WERI-Rb-1 (cell line): ENCODE data around the gene OFD1.

ENCODE experiments used
- DNase-seq: peaks from one replicate; pipeline ENCODE4 v3.0.0-alpha.2; 2020
- H3K27ac ChIP-seq: fragments of 250-450 bp; sonication (Bioruptor Pico); 2 replicates; pipeline ENCODE4 v1.5.1; 2020; ENCODE audit warnings: mild to moderate bottlenecking, moderate library complexity
- H3K27me3 ChIP-seq: fragments of 250-450 bp; sonication (Bioruptor Pico); 2 replicates; pipeline ENCODE4 v1.5.1; 2021; ENCODE audit warnings: mild to moderate bottlenecking, low read depth, moderate library complexity; ENCODE audit not compliant: insufficient read depth, severe bottlenecking
- H3K36me3 ChIP-seq: fragments of 250-450 bp; sonication (Bioruptor Pico); 2 replicates; pipeline ENCODE4 v1.5.1; 2020; ENCODE audit warnings: mild to moderate bottlenecking, moderate library complexity
- H3K4me3 ChIP-seq: 2 replicates; pipeline ENCODE4 v1.5.1; 2011; ENCODE audit warnings: low read depth, mild to moderate bottlenecking, control low read depth, low read length
- H3K9me3 ChIP-seq: fragments of 250-450 bp; sonication (Bioruptor Pico); 2 replicates; pipeline ENCODE4 v1.5.1; 2021; ENCODE audit warnings: mild to moderate bottlenecking, moderate library complexity; ENCODE audit not compliant: severe bottlenecking
- CTCF ChIP-seq: IDR thresholded peaks from 2 replicates; pipeline ENCODE4 v1.5.1; 2011; ENCODE audit warnings: low read depth, mild to moderate bottlenecking, control low read depth, inconsistent platforms, low read length

Gene OFD1

GRCh38 chrX:13770013-13770535 lies 35.5 kb downstream of the OFD1 start:
- TF ChIP-seq CTCF = no peak
- H3K36me3 ChIP-seq = peaks cover 55% of the 10 kb centered on the region
- no peaks in the 10 kb centered on the region for H3K9me3 ChIP-seq
- H3K27me3 ChIP-seq = no peaks in the 10 kb centered on the region
- H3K4me3 ChIP-seq = no peak overlapping the region
- no peak for DNase-seq
- no peak overlapping the region for H3K27ac ChIP-seq

GRCh38 chrX:13774696-13775095 lies 40.1 kb downstream of the OFD1 start:
- Histone ChIP-seq H3K36me3 (peaks cover 29% of the 10 kb centered on the region), H3K4me3 (no peak overlapping the region), H3K27ac (peak overlapping the region; percentile 1; the same call in 1 of the 2 replicates), H3K27me3 (no peaks in the 10 kb centered on the region), H3K9me3 (no peaks in the 10 kb centered on the region)
- TF ChIP-seq CTCF = no peak
- DNase-seq = no peak

GRCh38 chrX:13775837-13776236 lies 41.3 kb downstream of the OFD1 start:
- H3K9me3 ChIP-seq = no peaks in the 10 kb centered on the region
- no peak overlapping the region for H3K27ac ChIP-seq
- TF ChIP-seq CTCF = no peak
- no peak overlapping the region for H3K4me3 ChIP-seq
- DNase-seq = no peak
- peaks cover 19% of the 10 kb centered on the region for H3K36me3 ChIP-seq
- H3K27me3 ChIP-seq = no peaks in the 10 kb centered on the region

- H3K27ac ChIP-seq = no peak overlapping the region
- no peak overlapping the region for H3K4me3 ChIP-seq
- no peak for DNase-seq
- no peak for TF ChIP-seq CTCF
- H3K9me3 ChIP-seq = no peaks in the 10 kb centered on the region
- H3K27me3 ChIP-seq = no peaks in the 10 kb centered on the region
- H3K36me3 ChIP-seq = peaks cover 18% of the 10 kb centered on the region
Observed at GRCh38 chrX:13776387-13776786, 41.8 kb downstream of the OFD1 start.

- TF ChIP-seq CTCF = no peak
Observed at GRCh38 chrX:13778916-13779315, 44.4 kb downstream of the OFD1 start.

GRCh38 chrX:13780868-13781427 lies 46.4 kb downstream of the OFD1 start:
- H3K4me3 ChIP-seq = no peak overlapping the region
- H3K27ac ChIP-seq = no peak overlapping the region
- H3K27me3 ChIP-seq = peaks cover 8% of the 10 kb centered on the region
- DNase-seq = no peak
- H3K9me3 ChIP-seq = no peaks in the 10 kb centered on the region
- peaks cover 2% of the 10 kb centered on the region for H3K36me3 ChIP-seq
- no peak for TF ChIP-seq CTCF

More at GRCh38 chrX:13778916-13779315, 44.4 kb downstream of the OFD1 start:
- no peak overlapping the region for H3K4me3 ChIP-seq
- no peaks in the 10 kb centered on the region for H3K9me3 ChIP-seq
- no peak overlapping the region for H3K27ac ChIP-seq
- no peaks in the 10 kb centered on the region for H3K27me3 ChIP-seq
- H3K36me3 ChIP-seq = peaks cover 12% of the 10 kb centered on the region
- no peak for DNase-seq
